HG02642 (cell line): ENCODE data around the gene PMIS2.

Experiments
- ATAC-seq: cut with Tn5 transposase; IDR thresholded peaks from one replicate; pipeline ENCODE4 v1.9.1; 2021; ENCODE audit warnings: mild to moderate bottlenecking; ENCODE audit not compliant: unreplicated experiment, poor library complexity

The PMIS2 gene

DNA sequence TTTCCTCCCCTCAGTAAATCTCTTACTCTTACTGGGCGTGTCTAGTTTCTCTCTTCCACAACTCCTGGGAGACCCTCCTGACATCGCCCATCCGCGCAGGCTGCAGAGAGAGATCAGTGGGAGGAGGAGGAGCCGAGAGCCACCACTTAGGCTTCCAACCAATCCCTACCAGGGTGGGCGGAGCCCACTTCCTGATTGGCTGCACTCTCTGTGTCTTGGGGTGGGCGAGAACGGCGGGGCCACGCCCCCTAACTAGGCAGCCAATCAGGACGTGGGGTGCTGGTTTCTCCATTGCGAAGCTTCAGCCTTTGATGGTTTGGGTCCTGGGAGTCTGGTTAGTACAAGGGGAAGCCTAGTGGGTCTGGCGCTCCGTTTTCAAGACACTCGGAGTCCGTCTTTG, at the start of gene PMIS2:
Gene PMIS2, plus strand, starts transcription at position 326 of the 400 bp plus-strand sequence. CDS start 87 bp downstream, outside the sequence.
- no peak for ATAC-seq

DNA sequence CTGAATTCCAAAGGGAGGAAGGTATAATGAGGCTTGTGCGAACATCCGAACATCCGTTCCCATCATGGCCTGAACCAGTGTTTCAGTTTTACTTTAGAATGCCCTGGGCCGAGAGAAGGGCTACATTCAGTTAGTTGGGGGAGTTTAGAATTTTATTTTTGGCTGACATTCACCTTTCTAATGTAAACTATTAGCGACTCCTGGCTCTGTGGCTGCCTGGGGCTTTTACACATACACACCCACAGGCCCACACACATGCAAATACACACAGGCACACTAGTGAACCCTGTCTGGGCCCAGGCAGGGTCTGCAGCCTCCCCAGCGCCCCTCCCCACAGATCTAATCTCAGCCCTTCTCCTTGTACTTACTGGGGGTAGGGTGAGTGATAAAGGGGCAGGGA, 46.7 kb upstream of the PMIS2 start:
- no peak for ATAC-seq

DNA sequence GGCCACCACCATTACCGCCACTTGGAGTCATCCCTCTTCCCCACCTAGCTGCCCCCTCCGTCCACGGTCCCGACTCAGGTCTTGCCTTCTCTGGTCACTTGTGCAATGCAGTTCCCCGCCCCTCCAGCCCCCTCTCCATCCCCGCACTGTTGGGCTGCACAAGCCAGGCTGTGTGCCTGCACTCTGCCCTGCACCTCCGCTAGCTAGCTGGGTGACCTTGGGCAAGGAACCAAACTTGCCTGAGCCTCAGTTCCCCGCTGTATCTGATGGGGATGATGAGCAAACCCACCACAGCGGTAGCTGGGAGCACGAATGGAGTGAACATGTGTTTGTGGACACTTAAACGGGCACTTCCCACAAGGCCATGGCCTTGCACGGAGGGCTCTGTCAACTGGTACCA, 46.1 kb upstream of the PMIS2 start:
- ATAC-seq = no peak

DNA sequence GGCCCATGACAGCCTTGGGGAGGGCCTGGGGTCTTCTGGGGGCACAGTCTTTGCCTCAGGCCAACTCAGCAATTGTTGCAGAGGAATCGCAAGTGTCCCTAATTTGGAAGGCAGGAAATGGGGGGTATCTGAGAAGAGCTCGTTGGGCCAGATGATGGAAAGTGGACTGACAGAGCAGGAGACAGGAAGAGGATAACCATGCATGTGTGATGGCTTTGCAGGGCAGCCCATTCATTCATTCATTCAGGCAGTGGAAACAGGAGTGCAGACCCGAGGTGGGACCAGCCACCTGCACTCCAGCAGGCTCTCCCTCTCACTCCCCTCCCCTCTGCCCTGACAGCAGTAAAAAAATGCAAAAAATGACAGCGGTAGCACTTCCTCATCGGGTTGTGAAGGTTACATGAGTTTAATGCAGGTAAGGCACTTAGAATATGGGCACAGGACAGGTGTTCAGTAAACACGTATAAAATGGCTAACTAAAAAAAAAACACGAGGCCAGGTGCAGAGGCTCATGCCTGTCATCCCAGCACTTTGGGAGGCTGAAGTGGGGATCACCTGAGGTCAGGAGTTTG, 45.5 kb upstream of the PMIS2 start:
- ATAC-seq = no peak

DNA sequence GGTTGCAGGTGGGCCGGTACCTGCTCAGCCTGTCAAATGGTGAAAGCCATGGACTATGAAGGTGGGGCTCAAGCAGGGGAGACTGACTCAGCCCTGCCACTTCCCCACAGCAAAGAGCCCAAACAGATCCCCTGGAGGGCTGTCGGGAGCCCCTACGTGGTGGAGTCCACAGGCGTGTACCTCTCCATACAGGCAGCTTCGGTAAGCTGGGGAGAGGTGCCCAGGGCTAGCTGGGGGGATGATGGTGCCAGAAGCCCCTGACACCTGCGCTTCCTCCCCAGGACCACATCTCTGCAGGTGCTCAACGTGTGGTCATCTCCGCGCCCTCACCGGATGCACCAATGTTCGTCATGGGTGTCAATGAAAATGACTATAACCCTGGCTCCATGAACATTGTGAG, 43.8 kb upstream of the PMIS2 start:
- ATAC-seq = no peak

DNA sequence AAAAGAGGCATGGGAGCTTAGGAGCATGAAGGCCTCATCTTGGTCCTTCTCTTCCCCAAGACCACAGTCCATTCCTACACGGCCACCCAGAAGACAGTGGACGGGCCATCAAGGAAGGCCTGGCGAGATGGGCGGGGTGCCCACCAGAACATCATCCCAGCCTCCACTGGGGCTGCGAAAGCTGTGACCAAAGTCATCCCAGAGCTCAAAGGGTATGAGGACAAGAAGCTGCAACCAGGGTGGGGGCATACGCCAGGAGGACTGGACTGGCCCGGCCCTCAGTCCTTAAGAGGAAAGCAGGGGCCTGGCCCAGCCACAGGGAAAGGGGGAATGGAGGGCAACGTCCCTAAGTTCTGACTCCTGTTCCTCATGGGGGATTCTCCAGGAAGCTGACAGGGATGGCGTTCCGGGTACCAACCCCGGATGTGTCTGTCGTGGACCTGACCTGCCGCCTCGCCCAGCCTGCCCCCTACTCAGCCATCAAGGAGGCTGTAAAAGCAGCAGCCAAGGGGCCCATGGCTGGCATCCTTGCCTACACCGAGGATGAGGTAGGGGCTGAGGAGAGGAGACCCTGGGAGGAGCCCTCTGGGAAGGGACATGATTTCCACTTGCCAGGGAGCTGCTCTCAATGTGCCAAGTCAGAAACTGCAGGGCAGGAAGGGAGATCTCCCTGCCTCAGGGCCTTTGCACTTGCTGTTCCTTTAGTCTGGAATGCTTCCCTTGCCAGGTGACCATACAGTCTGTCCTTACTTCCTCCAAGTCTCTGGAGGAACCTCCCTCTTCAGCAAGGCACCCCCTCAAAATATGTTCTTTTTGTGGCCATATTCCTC, 42.5 kb upstream of the PMIS2 start:
- ATAC-seq = no peak

DNA sequence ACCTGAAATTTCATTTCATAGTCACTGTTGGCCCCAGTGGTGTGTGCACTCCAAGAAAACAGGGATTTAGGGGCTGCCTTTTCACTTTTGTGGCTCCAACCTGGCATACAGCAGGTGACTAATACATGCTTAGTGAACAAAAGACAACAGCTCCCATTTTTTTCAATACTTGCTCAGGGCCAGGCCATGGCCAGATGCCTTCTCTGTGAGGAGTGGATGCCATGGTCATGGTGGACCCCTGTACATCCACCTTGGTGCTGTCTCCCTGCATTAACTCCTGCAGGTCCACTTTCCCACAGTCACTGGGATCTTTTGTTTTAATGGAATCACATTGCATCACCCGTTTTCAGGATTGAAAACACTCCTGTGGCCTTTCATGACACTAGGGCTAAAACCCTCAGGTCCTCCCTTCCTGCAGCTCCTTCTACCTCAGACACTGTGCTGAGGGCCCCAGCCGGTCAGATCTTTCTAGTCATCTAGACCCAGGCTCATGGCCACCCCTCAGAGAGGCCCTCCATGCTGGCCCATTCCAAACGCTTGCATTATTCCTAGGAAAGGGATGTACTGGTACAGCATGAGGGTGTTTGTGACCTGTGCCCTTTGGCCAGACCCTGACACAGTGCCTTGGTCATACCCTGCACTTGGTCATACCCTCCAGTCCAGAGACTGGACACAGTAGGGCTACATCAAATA, 41.7 kb upstream of the PMIS2 start:
- no peak for ATAC-seq

DNA sequence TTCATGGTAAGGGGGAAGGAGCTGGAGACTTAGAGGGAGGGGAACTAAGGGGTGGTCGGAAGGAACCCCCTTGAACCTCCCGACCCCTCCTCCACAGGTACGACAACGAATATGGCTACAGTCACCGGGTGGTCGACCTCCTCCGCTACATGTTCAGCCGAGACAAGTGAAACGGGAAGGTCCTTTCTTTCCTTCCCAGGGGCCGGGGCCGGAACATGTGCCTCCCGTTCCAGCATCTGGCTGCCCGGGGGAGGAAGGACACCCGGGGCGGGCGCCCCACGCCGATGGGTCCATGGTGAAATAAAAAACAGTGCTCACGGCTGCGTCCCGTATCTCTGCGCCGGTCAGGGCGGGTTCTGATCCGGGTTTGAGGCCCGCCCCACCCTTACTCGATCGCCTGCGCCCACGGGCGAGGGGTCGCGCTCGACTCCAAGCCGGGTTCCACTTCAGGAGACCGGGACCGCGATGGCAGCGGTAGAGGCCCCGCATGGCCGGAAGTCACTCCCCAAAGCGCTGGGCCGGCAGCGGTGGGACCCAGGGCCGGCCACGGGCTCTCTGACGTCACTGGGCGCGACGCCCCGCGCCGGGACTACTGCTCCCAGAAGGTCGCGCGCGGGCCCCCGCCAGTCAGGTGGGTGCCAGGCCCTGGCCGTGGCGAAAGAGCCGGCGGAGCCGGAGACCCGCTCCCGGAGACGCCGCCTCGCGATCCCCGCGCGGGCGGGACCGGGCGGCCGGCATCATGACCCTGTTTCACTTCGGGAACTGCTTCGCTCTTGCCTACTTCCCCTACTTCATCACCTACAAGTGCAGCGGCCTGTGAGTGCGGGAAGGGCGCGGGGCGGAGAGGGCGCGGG, 40.7 kb upstream of the PMIS2 start, which contains the start of gene TMEM147:
Gene TMEM147, plus strand, starts transcription at position 626 of the 854 bp plus-strand sequence. Its CDS starts 114 bp downstream, at position 740.
- peak; percentile 83 for ATAC-seq

DNA sequence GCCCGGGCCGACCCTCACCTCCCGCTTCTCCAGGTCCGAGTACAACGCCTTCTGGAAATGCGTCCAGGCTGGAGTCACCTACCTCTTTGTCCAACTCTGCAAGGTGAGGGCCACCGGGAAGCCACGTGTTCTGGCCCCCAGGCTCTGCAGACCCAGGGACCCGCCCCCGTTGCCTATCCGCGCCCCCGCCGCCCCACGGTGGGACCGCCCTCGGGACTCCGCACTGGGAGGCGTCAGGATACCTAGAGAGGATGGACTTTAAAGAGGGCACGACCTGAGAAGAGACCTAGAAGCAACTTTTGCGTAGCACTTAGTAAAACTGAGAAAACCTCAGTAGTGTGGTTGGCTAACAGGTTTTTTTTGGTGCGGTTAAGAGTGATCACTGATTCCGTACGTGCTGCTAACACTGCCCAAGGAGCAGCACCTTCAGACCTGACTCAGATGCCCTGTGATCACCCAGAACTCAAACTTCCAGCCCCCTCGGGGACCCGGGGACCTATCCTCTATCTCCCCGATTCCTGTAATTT, 40.1 kb upstream of the PMIS2 start:
- ATAC-seq = peak; percentile 43

DNA sequence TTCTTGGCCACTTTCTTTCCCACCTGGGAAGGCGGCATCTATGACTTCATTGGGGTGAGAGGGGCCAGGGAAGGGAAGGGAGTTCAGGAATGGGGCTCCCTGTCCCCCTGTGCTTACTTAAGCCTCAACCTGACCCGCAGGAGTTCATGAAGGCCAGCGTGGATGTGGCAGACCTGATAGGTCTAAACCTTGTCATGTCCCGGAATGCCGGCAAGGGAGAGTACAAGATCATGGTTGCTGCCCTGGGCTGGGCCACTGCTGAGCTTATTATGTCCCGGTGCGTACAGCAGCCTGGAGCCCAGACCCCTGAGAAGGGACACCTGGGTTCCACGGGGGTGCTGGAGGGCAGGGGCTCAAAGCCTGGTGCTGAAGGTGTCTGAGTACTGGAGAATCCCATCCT, 39.4 kb upstream of the PMIS2 start:
- no peak for ATAC-seq

DNA sequence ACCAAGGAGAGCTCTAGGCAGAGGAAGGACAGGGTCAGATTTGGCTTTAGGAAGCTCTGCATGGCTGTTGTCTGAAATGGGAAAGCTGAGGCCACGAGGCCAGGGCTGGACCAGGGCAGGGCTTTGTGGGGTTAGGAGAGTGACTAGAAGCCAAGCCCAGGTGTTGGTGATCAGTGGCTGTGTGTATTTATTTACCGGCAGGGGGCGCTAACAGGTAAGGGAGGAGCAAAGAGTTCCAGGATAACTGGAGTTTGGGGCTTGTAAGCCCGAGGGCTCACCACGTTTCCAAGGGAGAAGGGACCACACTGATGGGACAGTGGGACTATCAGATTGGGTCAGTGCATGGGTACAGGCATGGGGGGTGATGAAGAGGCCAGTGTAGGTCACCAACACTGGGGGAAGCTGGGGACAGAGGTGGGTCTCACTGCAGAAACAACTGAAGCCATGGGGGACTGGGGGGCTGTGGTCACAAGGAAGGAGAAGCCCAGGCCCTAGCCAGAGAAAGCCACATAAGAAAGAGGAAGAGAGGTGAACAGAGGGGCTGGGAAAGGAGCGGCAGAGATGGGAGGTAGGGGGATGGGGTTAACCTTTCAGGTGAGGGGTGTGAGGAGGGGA, 36.7 kb upstream of the PMIS2 start:
- ATAC-seq = no peak

DNA sequence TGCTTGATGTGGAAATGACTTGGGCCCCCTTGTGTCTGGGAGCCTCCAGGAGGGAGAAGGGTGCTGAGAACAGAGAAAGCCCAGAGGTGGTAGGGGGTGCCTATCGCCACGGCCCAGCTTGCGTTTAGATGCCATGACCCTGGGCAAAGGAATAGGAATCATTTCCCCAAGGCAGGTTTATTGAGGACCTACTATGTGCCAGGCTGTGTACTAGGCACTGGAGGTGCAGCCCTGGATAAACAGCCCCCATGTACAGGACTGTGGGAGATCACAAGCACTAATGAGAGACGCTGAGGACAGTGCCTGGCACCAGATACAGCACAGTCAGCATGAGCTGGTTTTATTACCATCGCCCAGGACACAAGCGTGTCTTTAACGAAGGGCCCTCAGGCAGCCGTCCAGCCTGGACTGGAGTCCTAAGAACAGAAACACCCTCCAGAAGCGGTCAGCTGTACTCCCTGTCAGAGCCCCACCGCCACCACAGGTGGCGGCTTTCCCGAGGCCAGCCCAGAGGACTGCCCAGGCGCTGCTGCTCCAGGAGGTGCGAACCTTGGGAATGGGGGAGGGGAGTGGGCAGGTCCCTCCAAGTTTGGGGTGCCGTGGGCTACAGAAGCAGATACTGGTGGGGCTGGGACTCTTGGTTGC, 36.0 kb upstream of the PMIS2 start:
- no peak for ATAC-seq

DNA sequence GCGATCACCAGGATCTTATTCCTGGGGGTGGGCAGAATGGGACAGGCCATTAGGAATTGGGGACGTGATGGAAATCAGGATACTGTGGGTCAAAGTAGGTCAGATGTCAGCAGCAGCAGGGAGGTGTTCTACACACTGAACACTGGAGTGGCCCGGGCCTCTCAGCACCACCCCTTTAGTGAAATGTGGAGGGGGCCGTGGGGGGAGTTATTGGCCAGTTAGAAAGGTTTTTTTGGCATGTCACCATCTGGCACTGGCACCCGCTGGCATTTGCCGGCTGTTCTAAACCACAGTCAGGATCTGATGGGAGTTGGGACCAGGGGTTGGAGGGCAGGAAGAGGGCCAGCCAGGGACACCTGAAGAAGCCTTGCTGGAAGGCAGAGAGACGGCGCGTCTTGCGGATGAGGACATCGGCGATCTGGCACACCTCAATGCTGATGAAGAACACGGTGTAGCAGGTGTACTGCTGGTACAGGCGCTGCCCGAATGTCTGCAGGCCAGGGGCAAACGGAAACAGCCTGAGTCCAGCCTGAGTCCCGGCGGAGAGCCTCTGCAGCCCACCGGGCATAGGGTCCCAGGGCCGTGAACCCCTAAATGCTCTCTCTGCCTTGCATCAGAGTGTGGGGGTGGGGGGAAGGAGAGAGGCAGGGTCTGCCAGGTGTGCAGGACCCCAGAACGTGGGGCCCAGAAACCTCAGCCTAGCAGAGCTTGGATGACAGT, 34.7 kb upstream of the PMIS2 start:
- no peak for ATAC-seq

DNA sequence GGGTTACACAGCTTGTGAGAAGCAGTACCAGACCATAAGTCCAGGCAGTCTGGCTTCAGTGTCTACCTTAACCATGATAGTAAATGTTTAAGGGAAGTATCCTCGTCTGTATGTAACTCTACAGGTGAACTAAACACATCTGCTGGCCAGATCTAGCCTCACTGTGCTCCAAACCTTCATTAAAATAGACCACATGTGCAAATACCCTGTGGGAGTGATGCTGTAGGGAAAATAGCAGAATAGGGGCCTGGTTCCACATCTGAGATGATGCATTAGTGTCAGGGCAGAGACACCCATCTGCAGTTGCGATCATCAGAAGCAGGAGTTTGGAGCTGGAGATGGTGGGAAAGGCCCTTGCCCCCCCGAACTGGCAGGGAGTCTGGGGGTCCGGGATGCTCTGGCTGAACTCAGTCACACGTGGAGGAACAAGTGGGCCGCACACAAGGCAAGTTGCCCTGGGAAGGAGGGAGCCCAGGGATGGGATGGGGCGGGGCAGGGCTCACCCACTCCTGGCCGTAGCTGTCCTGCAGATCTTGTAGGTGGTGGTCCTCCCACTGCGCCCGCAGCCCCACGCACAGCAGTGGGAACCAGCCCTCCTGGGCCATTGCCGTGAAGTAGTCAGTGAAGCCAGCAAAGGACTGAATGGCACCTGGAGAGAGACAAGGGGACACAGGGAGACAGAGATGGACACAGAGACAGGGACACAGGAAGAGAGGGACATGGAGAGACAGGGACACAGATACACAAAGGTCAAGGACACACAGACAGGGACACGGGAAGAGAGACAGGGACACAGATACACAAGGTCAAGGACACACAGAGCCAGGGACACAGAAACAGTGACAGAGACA, 33.2 kb upstream of the PMIS2 start:
- no peak for ATAC-seq

DNA sequence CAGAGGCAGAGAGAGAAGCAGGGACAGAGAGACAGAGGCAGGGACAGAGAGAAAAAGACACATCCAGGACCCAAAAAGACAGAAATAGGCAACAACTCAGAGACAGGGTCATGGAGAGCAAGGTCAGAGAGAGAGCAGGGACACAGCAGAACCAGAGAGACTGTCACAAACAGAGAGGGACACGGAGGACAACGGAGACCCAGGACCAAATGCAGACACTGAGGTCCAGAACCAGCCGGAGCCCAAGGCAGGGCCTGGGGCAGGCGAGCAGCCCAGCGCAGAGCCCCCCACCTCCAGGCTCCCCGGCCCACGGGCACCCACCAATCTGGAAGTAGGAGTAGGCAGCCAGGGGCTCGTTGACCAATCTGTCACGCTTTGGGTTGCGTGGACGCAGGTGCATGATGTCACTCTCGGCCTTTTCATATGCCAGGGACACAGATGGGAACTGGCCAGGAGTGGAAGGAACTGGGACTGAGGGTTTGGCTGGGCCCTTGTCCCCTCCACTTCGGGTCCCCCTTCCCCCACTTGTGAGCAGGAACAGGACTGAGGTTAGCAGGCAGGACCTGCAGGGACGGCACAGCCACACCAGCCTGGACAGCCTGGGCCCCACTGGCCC, 32.5 kb upstream of the PMIS2 start:
- no peak for ATAC-seq

DNA sequence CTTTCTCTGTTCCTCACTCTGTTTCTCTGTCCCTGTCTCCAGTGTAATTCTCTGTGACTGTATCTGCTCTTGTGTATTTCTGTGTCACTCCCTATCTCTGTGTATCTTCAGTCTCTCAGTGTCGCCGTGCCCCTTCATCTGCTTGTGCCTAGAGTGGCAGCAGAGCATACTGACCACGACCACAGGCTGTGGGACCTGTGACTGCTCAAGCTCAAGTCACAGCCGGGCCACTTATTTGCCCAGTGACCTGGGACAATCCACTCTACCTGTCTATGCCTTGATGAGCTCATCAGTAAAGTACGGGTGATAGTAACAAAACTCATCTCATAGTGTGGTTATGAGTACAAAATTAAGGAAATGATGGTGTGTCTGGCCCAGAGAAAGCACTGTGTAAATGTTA, 31.9 kb upstream of the PMIS2 start:
- ATAC-seq = no peak

DNA sequence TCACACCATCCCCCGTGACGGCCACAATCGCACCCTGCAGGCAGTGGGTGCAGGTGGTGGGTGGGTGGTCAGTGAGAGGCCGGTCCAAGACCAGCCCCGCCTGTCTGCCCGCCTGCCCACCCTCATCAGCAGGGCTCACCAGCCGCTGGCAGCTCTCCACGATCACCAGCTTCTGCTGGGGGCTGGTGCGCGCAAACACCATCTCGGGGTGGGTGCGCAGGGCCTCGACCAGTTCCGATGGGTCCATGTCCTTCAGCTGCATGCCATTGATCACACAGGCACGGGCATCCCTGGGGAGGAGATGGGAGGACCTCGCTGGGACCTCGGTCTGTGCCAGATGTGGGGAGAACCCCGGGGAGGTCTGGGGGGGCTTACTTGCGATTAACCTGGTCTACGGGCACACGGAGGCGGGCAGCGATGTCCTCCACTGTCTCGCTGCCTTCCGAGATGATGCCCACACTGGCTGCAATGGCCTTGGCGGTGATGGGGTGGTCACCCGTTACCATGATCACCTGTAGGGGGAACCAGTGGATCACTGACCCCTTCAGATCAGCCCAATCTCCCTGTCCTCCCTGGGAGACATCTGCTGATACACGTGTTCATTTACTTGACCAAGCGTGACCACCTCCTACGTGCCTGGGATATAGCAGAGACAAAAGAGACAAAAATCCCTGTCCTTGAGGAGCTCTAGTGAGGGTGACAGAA, 30.5 kb upstream of the PMIS2 start:
- ATAC-seq = no peak
